ENCODE measurements around the gene UNC13C.

DNA sequence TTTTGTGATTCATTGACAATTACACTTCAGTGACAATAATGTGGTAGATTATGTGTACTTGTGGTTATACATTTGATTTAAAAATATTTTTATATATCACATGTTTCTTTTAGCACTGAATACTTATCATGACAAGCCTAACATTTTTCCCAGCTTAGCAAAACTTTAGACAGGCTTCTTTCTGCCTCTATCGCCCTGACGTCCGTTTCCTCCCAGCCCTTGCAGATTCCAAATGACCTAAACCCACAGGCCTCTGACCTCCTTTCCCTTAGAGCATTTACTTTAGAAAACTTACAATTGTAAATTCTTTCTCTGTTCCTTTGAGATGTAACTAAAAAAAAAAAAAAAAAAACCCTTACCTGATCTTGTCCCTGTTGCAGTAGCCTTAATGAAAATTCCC, 326.1 kb downstream of the UNC13C start:
- TF ChIP-seq CTCF (IDR thresholded peaks at IDR 0.05; ENCODE audit: insufficient read depth, low read length) (no peak), POLR2AphosphoS5 (IDR thresholded peaks at IDR 0.05; ENCODE audit: low read depth) (no peak), GABPA (IDR thresholded peaks at IDR 0.05; ENCODE audit: low read depth) (no peak), SPI1 (IDR thresholded peaks at IDR 0.05; ENCODE audit: borderline replicate concordance, low read depth) (no peak)
- TF ChIP-seq, protein P1, sequence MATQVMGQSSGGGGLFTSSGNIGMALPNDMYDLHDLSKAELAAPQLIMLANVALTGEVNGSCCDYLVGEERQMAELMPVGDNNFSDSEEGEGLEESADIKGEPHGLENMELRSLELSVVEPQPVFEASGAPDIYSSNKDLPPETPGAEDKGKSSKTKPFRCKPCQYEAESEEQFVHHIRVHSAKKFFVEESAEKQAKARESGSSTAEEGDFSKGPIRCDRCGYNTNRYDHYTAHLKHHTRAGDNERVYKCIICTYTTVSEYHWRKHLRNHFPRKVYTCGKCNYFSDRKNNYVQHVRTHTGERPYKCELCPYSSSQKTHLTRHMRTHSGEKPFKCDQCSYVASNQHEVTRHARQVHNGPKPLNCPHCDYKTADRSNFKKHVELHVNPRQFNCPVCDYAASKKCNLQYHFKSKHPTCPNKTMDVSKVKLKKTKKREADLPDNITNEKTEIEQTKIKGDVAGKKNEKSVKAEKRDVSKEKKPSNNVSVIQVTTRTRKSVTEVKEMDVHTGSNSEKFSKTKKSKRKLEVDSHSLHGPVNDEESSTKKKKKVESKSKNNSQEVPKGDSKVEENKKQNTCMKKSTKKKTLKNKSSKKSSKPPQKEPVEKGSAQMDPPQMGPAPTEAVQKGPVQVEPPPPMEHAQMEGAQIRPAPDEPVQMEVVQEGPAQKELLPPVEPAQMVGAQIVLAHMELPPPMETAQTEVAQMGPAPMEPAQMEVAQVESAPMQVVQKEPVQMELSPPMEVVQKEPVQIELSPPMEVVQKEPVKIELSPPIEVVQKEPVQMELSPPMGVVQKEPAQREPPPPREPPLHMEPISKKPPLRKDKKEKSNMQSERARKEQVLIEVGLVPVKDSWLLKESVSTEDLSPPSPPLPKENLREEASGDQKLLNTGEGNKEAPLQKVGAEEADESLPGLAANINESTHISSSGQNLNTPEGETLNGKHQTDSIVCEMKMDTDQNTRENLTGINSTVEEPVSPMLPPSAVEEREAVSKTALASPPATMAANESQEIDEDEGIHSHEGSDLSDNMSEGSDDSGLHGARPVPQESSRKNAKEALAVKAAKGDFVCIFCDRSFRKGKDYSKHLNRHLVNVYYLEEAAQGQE (IDR thresholded peaks at IDR 0.05; ENCODE audit: insufficient replicate concordance, low read depth): no peak
